GM12864 (cell line): ENCODE data around the gene ITPR1.

Experiments
- DNase-seq: peaks from one replicate; pipeline ENCODE4 v3.0.0-alpha.2; 2011; ENCODE audit warnings: low read depth
- H3K4me3 ChIP-seq: 2 replicates; pipeline ENCODE4 v1.5.1; 2011; ENCODE audit warnings: mild to moderate bottlenecking, low read depth, low read length, control low read depth
- TF ChIP-seq, protein P1 (sequence below): IDR thresholded peaks from 2 replicates; pipeline ENCODE4 v1.5.1; 2011; ENCODE audit warnings: low read depth, mild to moderate bottlenecking, moderate library complexity, low read length, control low read depth, inconsistent platforms; ENCODE audit errors: missing control alignments

ITPR1 gene

DNA sequence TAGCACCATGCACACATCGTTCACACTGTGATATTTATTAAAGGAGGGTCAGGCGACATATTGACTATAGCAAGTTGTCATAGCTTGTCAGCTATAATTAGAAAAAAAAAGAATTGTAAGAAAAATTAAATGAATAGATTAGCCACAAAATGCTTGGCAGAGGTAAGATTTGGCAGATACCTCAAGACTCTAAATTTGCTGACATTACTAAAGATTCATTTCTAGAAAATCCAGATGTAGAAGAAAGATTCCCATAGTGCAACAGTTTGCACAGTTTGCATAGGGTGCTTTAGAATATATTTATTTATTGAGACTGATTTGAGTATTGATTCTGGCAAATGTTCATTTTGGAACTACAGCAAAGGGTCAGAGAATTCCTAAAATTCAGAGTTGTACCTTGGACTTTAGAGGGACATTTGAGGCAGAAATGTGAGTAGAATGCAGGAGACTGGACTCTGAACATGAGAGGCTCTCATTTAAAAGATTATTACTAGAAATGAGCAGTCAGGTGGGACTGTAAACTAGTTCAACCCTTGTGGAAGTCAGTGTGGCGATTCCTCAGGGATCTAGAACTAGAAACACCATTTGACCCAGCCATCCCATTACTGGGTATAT is 384.1 kb downstream of the ITPR1 start:
- TF ChIP-seq, protein P1, sequence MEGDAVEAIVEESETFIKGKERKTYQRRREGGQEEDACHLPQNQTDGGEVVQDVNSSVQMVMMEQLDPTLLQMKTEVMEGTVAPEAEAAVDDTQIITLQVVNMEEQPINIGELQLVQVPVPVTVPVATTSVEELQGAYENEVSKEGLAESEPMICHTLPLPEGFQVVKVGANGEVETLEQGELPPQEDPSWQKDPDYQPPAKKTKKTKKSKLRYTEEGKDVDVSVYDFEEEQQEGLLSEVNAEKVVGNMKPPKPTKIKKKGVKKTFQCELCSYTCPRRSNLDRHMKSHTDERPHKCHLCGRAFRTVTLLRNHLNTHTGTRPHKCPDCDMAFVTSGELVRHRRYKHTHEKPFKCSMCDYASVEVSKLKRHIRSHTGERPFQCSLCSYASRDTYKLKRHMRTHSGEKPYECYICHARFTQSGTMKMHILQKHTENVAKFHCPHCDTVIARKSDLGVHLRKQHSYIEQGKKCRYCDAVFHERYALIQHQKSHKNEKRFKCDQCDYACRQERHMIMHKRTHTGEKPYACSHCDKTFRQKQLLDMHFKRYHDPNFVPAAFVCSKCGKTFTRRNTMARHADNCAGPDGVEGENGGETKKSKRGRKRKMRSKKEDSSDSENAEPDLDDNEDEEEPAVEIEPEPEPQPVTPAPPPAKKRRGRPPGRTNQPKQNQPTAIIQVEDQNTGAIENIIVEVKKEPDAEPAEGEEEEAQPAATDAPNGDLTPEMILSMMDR, result no peak
- no peak for DNase-seq
- H3K4me3 ChIP-seq, result no peak overlapping the region

DNA sequence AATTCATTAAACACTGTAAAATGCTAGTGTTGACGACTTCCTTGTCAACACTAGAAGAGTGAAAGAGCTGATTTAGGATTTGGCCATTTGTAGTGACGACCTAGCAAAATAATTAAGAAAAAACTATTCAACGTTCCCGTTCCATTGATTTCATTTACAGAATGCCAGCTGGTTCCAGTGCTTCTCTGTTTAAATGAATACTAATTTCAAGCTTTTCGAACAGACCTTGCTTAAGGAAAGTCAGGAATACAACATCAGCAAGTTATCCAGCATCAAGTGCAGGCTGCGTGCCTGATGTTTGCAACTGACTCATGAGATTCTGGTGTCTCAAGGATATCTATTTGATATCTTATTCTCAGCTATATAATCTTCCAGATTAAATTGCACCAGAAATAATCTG is 387.7 kb downstream of the ITPR1 start:
- DNase-seq, result no peak
- no peak overlapping the region for H3K4me3 ChIP-seq
- TF ChIP-seq, protein P1, result no peak

DNA sequence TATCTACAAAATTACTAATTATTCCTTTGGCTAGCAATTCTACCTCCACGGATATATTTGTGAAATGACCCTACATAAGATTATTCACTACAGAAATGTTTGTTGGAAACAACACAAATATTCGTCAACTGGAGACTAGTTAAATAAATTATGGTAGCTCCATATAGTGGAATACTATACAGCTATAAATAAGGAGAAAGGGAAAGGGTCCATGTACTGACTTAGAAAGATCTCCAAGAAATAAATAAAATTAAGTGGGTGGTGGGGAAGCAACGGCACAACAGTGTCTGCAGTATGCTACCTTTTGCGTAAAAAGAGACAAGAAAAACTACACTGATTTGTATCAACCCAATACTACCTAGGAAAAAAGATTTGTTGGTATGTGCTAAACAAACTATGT is 389.4 kb downstream of the ITPR1 start:
- TF ChIP-seq, protein P1, result no peak

DNA sequence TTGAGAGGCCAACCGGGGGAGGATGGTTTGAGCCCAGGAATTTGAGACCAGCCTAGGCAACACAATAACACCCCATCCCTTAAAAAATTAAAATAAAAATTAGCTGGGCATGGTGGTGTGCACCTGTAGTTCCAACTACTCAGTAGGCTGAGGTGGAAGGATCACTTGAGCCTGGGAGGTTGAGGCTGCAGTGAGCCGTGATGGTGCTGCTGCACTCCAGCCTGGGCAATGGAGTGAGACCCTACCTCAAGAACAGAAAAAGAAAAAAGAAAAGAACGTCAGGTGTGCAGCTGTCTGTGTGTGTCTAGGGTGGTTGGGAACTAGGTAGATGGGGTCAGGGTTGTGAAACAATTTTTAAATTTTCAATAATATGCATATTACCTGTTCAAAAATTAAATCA is 389.9 kb downstream of the ITPR1 start:
- TF ChIP-seq, protein P1, result no peak
- H3K4me3 ChIP-seq, result no peak overlapping the region
- DNase-seq, result no peak

More for the DNA sequence above, 389.4 kb downstream of the ITPR1 start:
- DNase-seq, result no peak
- no peak overlapping the region for H3K4me3 ChIP-seq

DNA sequence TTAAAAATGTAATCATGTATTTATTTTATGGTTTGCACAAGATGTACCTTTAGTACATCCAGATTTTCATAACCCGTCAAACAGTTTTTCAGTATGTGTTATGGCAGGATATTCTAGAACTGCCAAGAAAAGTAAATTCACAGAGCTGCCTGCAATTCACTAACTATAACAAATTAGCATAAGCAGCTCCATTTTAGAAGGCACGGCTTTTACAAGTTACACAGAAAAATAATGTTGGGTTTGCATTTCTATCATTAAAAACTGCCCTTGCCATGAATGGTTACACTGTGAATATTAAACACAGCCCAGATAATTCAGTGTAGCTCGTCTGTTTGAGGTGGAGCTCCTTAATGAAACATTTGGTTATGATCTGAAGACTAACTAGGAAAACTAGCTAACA is 391.7 kb downstream of the ITPR1 start:
- no peak for DNase-seq
- TF ChIP-seq, protein P1, result no peak
- H3K4me3 ChIP-seq, result no peak overlapping the region

DNA sequence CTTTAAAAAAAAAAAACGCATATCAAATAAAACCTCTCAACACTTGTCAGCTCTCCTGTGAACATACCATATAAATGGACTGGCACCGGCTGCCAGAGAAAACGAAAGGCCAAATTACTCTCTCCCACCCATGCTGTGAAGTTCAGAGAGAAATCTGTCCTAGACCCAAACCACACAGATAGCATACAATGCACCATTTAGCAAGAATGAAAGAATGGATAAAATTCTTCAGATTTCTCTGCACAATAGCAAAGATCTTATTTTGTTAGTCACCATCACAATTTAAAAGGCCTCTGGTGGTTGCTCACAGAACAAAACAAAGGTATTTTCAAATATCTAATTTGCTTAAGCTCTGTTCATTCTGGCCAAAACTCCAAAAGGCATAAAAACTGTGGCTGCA is 392.2 kb downstream of the ITPR1 start:
- TF ChIP-seq, protein P1, result no peak
- H3K4me3 ChIP-seq, result no peak overlapping the region
- DNase-seq, result no peak

DNA sequence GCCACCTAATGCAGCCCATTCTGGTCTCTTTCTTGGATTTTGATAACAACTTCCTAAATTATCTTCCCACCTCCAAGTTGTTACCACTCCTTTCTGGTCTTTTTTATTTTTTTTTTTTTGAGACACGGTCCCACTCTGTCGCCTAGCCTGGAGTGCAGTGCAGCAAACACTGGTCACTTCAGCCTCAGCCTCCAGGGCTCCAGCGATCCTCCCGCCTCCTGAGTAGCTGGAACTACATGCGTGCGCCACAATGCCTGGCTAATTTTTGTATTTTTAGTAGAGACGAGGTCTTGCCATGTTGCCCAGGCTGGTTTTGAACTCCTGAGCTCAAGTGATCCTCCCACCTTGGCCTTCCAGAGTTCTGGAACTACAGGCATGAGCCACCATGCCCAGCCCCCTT is 393.3 kb downstream of the ITPR1 start:
- DNase-seq, result no peak
- TF ChIP-seq, protein P1, result no peak
- no peak overlapping the region for H3K4me3 ChIP-seq
